ENCODE data around the gene CHD9NB. TPM values are rescaled to one million over a fixed set of nuclear protein-coding genes. Genes with fewer than 3 reads are reported as not detected.
A peak's percentile ranks its signal among the peaks of the same experiment; 100 is the strongest.

Gene CHD9NB
- total RNA-seq (ENCODE audit: low replicate concordance) = 1.6 and 2.3 TPM in 2 replicates

- TF ChIP-seq CTCF (IDR thresholded peaks at IDR 0.05; ENCODE audit: insufficient read depth, low read length) = no peak
- peak; percentile 95 for DNase-seq (ENCODE audit: low read depth)
Observed at GRCh38 chr16:53052519-53053501, at the start of gene CHD9NB. Gene CHD9NB (minus strand): TSS chr16:53052897. CDS start chr16:53044158, 8,739 bp downstream.

GRCh38 chr16:53100889-53101288 is 48.2 kb upstream of the CHD9NB start:
- no peak for DNase-seq (ENCODE audit: low read depth)
- no peak overlapping the region for H3K4me3 ChIP-seq (ENCODE audit: low read depth, low read length)
- TF ChIP-seq CTCF (IDR thresholded peaks at IDR 0.05; ENCODE audit: insufficient read depth, low read length) = no peak

More at GRCh38 chr16:53052519-53053501, at the start of gene CHD9NB:
- peak within 1 kb of the TSS; percentile 60 for H3K4me3 ChIP-seq (ENCODE audit: low read depth, low read length)

GRCh38 chr16:53100131-53100748 is 47.5 kb upstream of the CHD9NB start:
- no peak for DNase-seq (ENCODE audit: low read depth)
- peak overlapping the region; percentile 58 for H3K4me3 ChIP-seq (ENCODE audit: low read depth, low read length)
- no peak for TF ChIP-seq CTCF (IDR thresholded peaks at IDR 0.05; ENCODE audit: insufficient read depth, low read length)

GRCh38 chr16:53099318-53100130 is 46.8 kb upstream of the CHD9NB start:
- peak; percentile 85 for DNase-seq (ENCODE audit: low read depth)
- H3K4me3 ChIP-seq (ENCODE audit: low read depth, low read length) = peak overlapping the region; percentile 58
- TF ChIP-seq CTCF (IDR thresholded peaks at IDR 0.05; ENCODE audit: insufficient read depth, low read length) = no peak

- peak; percentile 97 for DNase-seq (ENCODE audit: low read depth)
- peak overlapping the region; percentile 58 for H3K4me3 ChIP-seq (ENCODE audit: low read depth, low read length)
Observed at GRCh38 chr16:53098526-53099317, 46.0 kb upstream of the CHD9NB start.

More at GRCh38 chr16:53098526-53099317, 46.0 kb upstream of the CHD9NB start:
- TF ChIP-seq CTCF (IDR thresholded peaks at IDR 0.05; ENCODE audit: insufficient read depth, low read length) = peak; percentile 20

Data from fibroblast of the aortic adventitia (primary cell).